ENCODE data around the gene ZBP1. TPM values are rescaled to one million over a fixed set of nuclear protein-coding genes. Genes with fewer than 3 reads are reported as not detected.
"Not testable (repeated sequence)": the region's sequence is repeated elsewhere in the genome, so short reads cannot be mapped to it uniquely, and the experiment has no call there.

The ZBP1 gene
- total RNA-seq, 1 donor from 2014 or later = 10.1 TPM

DNA sequence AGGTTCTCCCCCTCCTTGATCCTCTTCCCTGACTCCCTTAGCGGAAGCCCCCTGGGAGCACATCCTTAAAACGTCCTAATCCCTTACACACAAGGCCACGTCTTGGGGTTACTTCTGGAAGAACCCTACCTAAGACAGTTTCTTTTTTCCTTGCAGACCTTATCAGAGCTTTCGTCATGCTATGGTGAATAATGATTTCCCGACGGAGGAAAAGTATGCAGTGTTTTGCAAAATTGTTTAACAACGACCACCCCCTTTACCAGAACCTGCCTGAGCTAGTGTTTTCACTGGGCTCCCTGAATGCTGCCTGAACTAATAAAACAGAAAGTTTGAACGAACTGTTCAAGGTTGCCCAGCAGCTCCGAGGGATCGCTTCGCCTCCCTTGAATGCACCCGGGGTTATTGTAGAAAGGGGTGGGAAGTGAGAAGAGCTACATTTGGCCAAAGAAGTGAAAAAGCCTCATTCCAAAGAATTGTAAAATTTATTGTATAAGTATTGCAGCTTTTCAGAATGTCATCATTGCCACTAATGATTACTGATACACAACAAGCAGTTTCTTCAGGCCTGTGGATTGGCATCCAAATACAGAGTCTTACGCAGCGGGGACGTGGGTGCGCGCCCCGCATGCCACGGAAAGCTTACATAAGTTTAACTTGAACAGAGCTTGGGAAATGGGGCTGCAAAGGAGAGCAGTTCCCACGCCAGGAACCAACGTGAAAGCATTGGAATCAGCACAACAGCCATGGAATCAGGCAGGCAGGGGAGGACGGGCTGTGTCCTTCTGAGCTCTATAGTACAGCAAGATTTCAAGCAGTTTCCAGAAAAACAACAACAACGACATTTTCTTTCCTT lies 27.9 kb upstream of the ZBP1 start:
- intact Hi-C loops (cut with micrococcal nuclease) = no loop called here

DNA sequence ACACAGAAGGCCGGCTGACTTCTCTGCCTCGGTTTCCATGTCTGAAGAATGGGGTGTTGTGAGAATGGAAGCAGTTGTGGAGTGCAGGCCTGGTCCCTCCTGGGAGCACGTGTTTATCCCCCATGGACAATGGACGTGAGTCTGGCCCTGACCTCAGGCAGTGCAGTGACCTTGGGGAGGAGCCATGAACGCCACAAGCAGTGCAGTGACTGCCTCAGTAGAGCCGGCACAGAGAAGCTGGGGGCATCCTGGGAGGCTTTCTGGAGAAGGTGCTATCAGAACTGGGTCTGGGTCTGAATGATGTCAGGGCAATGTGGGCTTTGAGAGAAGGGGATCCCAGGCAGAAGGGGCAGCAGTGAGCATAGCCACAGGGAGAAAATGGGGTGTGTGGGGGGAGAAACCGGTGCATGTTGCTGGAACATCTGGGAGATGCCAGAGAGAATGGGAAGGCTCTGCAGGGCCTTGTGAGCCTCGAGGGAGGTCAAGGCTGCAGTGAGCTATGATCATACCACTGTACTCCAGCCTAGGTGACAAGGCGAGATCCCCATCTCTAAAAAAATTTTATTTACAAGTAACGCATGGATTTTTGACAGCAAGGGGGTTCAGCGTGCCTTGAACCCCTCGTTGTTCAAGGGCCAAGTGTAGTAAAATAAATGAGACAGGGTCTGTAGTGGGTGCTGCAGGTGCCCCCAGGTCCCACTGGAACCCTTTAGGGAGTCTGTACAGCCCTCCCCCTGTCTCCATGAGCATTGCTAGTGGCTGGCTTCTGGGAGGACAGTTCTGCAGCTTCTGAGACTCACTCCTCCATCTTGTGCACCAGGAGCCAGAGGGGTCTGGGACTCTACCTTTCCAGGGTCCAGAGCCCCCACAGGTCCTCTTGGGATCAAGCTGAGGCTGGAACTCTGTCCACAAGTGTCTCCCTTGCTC lies 27.0 kb upstream of the ZBP1 start:
- intact Hi-C loops (cut with micrococcal nuclease) = no loop called here

DNA sequence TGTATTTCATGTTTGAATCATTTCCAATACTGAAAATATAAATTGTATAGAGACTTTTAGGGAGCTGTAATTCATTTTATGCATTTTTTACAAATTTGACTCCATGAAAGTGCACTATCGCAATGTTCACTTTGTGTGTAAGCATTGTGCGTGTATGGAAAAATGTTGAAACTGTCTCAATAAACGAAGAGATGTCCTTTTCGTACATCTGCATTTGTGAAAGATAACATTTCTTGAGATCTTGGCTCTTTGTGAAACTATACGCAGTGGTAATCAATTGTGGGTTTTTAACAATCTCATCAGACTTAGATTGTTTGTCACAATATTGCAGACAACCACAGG lies 18.6 kb upstream of the ZBP1 start:
- intact Hi-C loops (cut with micrococcal nuclease) = no loop called here

DNA sequence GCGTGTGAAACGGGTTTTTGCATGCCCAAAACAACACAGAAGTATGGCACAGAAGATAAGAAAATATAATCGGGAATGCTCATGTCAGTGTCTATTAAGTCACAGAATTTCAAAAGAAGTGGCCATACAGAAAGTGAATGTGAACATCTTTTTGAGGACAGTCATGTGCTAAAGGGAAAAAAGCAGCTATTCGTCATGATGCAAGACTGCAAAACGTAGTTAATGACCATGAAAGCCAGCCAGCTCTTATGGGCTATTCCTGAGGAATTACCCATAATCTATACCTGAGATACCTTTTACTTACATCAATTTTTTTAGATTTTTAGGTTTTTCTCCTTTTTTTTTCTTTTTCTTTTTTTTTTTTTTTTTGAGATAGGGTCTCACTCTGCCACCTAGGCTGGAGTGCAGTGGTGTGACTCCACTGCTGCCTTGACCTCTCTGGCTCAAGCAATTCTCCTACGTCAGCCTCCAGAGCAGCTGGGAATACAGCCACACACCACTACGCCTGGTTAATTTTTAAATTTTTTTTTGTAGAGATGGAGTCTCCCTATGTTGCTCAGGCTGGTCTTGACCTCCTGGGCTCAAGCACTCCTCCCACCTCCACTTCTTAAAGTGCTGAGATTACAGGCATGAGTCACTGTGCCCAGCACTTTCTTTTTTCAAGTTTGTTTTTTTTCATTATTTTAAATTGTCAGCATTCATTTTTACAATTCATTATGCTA lies 18.1 kb upstream of the ZBP1 start:
- intact Hi-C loops (cut with micrococcal nuclease) = no loop called here

DNA sequence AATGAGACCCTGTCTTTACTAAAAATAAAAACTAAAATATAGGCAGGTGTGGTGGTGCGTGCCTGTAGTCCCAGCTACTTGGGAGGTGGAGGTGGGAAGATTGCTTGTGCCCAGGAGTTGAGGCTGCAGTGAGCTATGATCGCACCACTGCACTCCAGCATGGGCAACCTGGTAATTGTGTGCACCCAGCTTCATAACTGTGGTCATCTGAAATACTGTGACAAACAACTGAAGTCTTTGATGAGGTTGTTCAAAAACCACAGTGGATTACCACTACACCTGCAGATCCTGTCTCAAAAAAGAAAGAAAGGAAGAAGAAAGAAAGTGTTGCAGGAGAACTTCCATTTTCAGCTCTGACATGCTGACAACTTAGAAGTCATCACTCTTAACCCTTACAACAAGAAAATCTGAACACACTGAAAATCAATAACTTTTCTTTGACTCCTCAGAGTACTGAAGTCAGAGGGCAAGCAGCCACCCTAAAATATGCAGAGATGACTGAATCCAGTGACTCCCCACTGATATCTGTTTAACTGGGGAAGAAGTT lies 13.8 kb upstream of the ZBP1 start:
- intact Hi-C loops (cut with micrococcal nuclease) = loop anchor here (2.0 kb wide), 1 partner anchor 15 kb away; no protein-coding TSS in a partner anchor

DNA sequence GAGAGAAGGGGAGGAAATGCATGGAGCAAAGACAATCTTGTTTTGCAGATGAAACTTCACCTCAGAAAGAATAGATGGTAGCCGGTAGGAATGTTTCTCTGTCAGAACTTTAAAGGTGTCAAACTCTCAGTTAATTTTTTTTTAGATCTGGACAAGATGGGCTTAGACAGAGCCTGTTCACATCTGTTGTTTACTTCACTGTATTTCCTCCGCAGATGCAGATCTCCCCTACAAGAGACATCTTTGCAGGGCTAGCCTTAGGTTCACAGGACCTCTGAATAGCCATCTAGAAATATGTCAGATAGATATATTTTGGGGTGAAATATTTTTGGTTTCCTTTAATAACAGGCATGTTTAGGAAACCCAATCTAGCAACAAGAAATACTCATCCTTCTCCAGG lies 12.1 kb upstream of the ZBP1 start:
- intact Hi-C loops (cut with micrococcal nuclease) = no loop called here

DNA sequence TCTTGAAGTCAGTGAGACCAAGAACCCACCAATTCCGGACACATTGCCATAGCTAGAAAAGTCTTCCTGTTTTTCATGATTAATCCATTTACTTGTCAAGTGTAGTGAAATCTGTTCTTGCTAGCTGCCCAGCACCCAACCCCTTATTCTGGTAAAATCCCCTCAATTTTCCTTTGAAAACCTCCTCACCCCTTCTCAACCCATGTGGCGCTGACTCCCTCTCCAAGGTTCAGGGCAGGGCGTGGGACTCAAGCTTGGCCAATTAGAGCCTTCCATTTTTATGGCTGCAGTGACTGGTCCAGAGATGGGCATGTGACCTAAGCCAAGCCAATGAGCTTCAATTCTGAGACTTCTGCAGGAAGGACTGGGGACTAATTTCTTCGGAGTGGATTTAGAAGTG lies 9.8 kb upstream of the ZBP1 start:
- intact Hi-C loops (cut with micrococcal nuclease) = no loop called here

DNA sequence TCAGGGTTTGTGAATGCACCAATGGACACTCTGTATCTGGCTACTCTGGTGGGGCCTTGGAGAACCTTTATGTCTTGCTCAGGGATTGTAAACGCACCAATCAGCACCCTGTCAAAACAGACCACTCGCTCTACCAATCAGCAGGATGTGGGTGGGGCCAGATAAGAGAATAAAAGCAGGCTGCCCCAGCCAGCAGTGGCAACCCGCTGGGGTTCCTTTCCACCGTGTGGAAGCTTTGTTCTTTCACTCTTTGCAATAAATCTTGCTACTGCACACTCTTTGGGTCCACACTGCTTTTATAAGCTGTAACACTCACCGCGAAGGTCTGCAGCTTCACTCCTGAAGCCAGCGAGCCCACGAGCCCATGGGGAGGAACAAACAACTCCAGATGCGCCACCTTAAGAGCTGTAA lies 9.3 kb upstream of the ZBP1 start:
- intact Hi-C loops (cut with micrococcal nuclease) = not testable (repeated sequence)

DNA sequence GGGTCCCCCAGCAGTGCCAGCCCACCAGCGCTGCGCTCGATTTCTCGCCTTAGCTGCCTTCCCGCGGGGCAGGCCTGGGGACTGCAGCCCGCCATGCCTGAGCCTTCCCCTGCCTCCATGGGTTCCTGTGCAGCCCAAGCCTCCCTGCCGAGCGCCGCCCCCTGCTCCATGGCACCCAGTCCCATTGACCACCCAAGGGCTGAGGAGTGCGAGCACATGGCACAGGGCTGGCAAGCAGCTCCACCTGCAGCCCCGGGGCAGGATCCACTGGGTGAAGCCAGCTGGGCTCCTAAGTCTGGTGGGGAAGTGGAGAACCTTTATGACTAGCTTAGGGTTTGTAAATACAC lies 8.7 kb upstream of the ZBP1 start:
- intact Hi-C loops (cut with micrococcal nuclease) = loop anchor here (1.0 kb wide), 1 partner anchor 10 kb away; no protein-coding TSS in a partner anchor

DNA sequence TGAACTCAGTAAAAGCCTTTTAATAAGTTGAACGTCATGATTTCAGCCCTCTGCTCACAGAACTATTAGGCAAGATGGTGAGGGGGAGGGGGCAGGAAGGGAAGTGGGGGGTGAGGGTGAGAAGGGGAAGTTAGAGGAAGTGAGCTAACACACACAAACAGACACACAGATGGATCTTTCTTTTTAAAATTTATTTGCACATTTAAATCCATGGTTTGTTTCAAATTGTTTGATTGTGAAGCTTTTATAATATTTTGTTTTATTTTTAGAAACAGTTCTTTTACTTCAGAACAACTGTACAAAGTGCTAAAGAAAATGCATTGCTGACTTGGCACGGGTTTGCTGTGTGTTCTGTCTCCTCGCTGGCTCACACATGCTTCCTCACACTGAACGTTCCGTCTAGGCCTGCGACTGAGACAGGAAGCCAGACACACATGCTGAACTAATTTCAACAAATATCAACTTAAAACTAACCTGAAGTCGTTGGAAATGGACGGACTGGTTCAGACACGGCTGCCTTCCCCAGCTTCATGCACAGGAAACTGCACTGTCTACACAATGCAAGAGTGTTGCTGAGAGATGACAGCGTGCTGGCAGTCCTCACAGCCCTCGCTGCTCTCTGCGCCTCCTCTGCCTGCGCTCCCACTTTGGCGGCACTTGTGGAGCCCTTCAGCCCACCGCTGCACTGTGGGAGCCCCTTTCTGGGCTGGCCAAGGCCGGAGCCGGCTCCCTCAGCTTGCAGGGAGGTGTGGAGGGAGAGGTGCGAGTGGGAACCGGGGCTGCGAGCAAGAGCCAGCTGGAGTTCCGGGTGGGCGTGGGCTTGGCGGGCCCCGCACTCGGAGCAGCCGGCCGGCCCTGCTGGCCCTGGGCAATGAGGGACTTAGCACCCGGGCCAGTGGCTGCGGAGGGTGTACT lies 8.1 kb upstream of the ZBP1 start:
- intact Hi-C loops (cut with micrococcal nuclease) = loop anchor here (1.0 kb wide), 1 partner anchor 9 kb away; no protein-coding TSS in a partner anchor

DNA sequence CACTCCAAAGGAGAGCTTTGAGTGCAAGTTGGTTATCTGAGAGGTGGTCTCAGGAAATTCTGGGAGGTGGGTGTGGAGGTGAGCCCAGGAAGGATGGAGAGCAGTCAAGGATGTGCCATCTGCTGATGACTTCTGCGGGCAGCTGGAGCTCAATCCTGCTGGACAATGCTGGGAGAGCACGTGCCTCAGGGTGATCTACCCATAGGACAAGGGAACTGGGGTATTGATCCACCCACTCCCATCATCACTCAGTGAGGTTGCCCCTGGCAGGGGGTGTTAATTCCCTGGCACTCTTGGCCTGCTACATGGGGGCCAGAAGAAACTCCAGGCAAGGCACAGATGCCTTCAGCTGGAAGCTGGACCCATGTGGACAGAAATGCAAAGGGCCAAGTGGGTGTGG lies 7.1 kb upstream of the ZBP1 start:
- intact Hi-C loops (cut with micrococcal nuclease) = no loop called here

DNA sequence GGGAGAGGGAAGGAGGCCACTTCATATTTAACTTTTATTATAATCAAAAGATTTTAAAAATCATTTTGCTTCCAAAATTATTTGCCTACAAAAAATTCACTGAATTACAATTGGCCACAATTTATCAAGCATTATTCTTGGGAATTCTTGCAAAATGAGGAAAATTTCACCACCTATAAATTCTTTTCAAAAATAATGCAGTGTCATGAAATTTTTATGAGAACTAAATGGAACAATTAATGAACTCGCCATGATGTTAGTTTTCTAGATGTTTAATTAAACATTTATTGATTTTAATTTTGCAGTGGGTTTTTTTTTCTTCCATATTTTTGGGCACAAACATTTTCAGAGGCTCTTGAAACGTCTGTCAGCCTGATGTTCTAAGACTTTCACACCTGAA lies 5.8 kb upstream of the ZBP1 start:
- intact Hi-C loops (cut with micrococcal nuclease) = no loop called here

DNA sequence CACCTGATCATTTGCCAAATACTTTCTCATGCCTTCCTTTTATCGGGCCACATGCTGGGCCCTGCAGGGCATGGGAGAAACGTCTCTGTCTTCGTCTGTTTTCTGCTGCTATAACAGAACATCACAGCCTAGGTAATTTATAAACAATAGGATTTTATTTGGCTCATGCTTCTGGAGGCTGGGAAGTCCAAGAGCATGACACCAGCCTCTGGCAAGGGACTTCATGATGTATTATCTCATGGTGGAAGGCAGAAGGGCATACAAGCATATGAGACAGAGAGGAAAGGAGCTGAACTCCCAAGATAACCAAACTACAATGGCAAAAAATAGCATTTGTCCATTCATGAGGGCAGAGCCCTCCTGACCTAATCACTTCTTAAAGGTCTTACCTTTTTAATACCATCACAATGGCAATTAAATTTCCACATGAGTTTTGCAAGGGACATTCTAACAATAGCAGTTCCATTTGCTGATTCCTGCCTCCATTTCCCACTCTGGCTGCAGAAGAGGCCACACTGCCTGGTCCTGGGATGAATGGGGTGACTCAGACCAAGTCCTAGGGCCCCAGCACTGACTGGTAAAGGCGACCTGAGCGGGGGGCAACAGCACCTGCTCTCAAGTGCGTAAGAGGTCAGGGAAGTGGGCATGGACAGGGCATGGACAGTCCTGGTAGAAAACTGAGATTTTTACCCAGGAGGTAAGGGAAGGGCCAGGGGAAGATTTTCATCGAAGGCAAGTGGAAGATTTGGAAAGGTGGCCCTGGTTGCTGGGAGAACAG lies 5.1 kb upstream of the ZBP1 start:
- intact Hi-C loops (cut with micrococcal nuclease) = no loop called here

DNA sequence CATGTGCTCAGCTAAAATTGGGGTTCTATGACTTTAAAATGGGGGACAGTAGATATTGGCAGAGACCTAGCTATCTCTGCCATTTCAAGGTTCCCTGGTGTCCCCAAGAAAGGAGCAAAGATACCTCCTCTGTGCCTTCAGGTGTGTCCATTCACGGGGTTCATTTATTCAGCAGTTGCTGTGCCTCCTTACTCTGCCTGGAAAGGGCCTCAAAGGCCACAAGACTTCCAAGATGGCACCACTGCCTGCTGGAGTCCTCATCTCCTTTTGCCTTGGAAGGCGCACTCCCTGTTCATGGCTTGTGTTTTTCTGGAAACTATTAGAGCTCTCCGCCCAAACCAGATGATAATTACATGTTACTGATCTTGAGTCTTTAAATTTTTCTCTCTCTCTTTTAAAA lies 3.9 kb upstream of the ZBP1 start:
- intact Hi-C loops (cut with micrococcal nuclease) = loop anchor here (5.0 kb wide), 2 partner anchors 192 to 683 kb away; partner anchors contain the start of gene RAB22A

DNA sequence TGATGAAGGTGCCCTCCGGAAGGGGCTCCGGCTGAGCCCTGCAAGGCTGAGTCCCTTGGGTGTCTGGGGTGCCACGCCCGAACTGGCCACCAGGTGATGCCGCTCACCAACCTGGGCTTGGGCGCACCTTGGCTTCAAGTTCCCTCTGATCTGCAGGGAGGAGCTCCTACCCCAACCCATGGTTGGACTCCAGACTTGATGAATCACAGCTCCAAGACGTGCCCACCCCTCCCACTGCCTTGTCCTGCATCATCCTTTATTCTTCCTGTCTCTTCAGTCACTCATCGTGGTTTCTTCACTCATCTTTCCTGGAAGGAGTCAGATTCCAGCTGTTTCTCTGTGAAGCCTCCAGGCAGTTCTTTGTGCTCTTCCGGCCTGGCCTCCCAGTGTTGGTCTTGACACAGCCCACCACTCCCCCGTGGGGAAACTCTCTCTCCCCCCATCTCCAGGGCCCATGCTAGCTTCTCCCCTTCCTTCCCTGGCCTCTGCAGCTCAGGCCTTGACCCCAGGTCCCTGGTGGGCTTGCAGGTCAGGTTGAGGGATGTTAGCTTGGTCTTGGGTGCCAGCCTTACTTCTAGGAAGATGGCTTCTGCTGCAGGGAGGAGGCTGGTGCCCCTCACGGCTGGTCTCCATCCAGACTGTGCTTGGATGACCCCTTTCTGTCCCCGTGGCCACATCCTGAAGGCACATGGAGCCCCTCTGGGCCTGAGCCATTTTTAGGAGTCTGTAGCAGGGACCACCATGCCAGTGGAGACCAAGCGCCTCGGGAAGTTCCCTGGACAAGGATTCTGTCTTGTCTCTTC lies 2.6 kb upstream of the ZBP1 start:
- intact Hi-C loops (cut with micrococcal nuclease) = loop anchor here (1.0 to 5.0 kb wide), 3 partner anchors 96 to 685 kb away; partner anchors contain the start of gene RAB22A

DNA sequence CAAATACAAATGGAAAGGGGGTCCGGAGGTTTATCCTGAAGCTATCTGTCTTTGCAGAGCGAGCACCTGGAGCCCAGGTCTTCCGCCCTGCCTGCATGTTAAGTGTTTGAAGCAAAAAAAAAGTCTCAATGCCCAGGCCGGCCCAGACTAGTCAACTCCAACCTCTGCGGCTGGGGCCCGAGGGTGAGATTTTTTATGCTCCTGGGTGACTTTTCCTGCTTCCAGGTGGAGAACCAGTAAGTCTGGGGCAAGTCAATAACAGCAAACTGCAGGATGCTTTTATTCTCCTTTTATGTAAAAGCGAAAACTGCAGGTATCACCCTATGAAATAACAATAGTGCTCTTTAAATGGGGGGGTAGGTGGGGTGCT lies 2.0 kb upstream of the ZBP1 start:
- intact Hi-C loops (cut with micrococcal nuclease) = loop anchor here (1.0 to 5.0 kb wide), 3 partner anchors 96 to 685 kb away; partner anchors contain the start of gene RAB22A

DNA sequence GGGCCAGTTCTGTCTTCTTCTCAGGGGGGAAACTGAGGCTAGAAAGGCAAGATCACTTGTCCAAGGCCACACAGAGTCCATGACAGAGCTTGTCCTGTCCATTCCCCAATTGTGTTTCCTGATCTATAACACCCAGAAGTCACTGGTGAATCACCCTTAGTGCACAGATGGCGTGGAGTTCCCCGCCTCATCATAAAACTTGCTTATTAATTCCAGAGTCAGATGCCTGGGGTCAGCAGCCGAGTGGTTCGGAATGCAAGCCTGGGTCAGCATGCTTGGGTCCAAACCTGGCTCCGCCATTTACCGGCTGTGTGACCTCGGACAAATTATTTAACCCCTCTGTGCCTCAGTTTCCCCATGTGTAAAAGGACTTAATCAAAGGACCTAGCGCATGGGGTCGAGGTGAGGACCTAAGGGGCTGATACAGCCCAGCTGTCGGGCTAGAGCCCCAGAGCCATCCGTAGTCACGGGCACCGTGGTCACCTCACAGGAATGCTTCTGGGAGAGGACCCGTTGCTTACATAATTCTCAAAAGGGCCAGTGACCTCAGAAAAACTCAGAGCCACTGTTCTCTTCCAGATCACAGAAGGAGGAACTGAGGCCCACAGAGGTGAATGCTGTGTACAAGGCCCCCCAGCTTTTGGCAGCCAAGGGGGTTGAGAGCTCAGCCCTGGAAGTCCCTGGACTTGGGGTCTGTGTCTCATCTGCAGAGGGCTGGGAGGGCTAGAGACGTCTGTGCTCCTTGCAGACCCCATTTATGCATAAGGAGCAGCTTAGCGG lies 1.4 kb upstream of the ZBP1 start:
- intact Hi-C loops (cut with micrococcal nuclease) = loop anchor here (1.0 to 5.0 kb wide), 4 partner anchors 33 to 686 kb away; partner anchors contain the start of gene RAB22A

DNA sequence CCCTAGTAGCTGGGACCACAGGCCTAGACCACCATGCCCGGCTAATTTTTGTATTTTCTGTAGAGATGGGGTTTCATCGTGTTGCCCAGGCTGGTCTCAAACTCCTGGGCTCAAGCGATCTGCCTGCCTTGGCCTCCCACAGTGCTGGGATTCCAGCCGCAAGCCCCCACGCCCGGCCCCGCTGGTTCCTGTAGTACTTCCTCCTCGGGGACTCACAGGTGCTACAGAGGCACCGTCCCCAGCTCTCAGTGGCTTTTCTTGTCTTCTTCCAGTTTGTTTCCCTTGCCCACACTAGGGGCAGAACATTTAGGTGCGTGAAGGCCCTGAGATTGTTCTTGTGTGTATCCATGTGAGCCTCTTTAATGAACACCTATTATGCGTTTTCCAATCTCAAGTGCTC lies 773 bp upstream of the ZBP1 start:
- intact Hi-C loops (cut with micrococcal nuclease) = loop anchor here (2.0 to 5.0 kb wide), 3 partner anchors 34 to 686 kb away; partner anchors contain the start of gene RAB22A

Measured in T-helper 2 cell treated with Interferon-gamma antibody and Interleukin-4, amounts not matched to agents 100 ng/mL and 5 ng/mL, for 36 hours (primary cell).